GM19438 (cell line): ENCODE results near the gene SENP2.

ENCODE experiments used
- ATAC-seq: cut with Tn5 transposase; IDR thresholded peaks from one replicate; pipeline ENCODE4 v1.9.1; 2021; ENCODE audit warnings: low read depth; ENCODE audit not compliant: unreplicated experiment

Gene SENP2

DNA sequence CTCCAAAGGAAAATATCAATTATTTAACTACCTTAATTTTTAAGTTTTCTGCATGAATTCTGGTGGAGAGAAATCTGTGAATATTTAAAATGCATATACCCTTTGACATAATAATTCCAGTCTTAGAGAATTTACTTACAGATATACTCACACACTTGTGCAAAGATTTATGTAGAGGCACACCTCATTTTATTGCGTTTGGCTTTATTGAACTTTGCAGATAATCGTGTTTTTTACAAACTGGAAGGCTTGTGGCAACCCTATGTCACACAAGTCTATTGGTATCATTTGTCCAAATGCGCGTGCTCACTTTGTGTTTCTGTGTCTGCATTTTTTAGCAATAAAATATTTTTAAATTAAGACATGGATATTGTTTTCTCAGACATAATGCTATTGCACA is 81.5 kb downstream of the SENP2 start:
- no peak for ATAC-seq

DNA sequence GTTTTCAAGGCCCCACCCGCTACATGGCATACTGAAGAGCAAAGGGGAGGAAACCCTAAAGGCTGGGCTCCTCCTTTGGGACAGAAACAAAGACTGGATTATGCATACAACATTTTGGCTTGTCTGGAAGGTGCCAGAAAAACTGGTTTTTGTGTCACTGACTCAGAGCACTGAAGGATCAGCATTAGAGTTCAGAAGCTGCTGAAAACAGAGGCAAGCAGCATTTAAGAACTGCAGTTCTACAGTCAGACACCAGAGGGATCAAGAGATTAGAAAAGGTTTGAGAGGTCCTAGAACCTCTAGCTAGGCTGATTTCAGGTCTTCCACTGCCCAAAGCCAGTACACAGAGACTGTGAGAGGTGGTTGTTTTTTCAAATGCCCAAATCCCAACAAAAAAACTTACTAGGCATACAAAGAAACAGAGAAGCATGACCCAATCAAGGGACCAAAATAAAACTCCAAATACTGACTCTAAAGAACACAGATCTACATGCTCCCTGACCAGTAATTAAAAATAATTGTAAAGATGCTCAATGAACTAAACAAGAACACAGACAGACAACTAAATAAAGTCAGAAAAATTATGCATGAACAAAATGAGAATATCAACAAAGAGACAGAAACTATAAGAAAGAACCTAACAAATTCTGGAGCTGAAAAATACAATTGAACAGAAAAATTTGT is 91.2 kb downstream of the SENP2 start:
- ATAC-seq, result no peak

DNA sequence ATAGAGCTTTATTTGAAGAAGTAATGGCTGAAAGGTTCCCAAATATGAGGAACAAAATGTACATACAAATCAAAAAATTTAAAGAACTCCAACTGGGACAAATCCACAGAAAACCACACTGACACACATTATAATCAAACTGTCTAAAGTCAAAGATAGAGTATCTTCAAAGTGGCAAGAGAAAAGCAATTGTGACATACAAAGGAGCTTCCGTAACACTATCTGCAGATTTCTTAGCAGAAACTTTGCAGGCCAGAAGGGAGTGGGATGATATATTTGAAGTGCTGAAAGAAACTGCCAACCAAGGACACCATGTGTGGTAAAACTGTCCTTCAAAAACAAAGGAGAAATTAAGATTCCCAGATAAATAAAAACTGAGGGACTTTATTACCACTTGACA is 91.9 kb downstream of the SENP2 start:
- ATAC-seq, result no peak

DNA sequence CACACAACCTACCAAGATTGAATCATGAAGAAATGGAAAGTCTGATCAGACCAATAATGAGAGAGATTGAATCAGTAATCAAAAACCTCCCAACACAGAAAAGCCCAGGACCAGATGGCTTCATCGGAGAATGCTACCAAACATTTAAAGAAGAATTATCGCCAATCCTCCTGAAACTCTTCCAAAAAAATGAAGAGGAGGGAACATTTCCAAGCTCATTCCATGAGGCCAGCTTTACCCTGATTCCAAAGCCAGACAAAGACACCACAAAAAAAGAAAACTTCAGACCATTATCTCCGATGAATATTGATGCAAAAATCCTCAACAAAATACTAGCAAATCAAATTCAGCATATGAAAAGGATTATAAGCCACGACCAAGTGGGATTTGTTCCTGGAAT is 94.1 kb downstream of the SENP2 start:
- no peak for ATAC-seq
